HG02973 (cell line): ENCODE measurements around the gene ZGLP1.

Source experiments
- ATAC-seq: cut with Tn5 transposase; IDR thresholded peaks from one replicate; pipeline ENCODE4 v1.9.1; 2021; ENCODE audit warnings: moderate library complexity; ENCODE audit not compliant: unreplicated experiment

ZGLP1 gene

GRCh38 chr19:10328558-10329429 is 19.2 kb upstream of the ZGLP1 start:
- no peak for ATAC-seq

GRCh38 chr19:10327793-10328192 is 18.2 kb upstream of the ZGLP1 start:
- ATAC-seq = no peak

- ATAC-seq = no peak
These were observed 16.1 kb upstream of the ZGLP1 start for GRCh38 chr19:10325732-10326131.

- no peak for ATAC-seq
These were observed 12.5 kb upstream of the ZGLP1 start for GRCh38 chr19:10321874-10322835.

GRCh38 chr19:10321417-10321797 is 11.8 kb upstream of the ZGLP1 start:
- no peak for ATAC-seq

- no peak for ATAC-seq
These were observed 11.2 kb upstream of the ZGLP1 start for GRCh38 chr19:10320602-10321416.

- no peak for ATAC-seq
These were observed 9.4 kb upstream of the ZGLP1 start for GRCh38 chr19:10318807-10319682.

GRCh38 chr19:10317857-10318462 is 8.3 kb upstream of the ZGLP1 start:
- ATAC-seq = no peak

GRCh38 chr19:10317045-10317856 is 7.6 kb upstream of the ZGLP1 start:
- no peak for ATAC-seq

GRCh38 chr19:10316229-10317044 is 6.8 kb upstream of the ZGLP1 start:
- ATAC-seq = no peak

GRCh38 chr19:10315335-10316214 is 6.0 kb upstream of the ZGLP1 start, which contains the start of gene FDX2:
FDX2 (minus strand) TSS chr19:10316015; CDS start chr19:10315996, 19 bp downstream.
- peak; percentile 53 for ATAC-seq

GRCh38 chr19:10306327-10306726 is 3.3 kb downstream of the ZGLP1 start:
- no peak for ATAC-seq

- no peak for ATAC-seq
These were observed 4.3 kb downstream of the ZGLP1 start for GRCh38 chr19:10305139-10305806.

GRCh38 chr19:10299545-10300458 is 9.8 kb downstream of the ZGLP1 start:
- ATAC-seq = no peak
